Measurements from ENCODE around the gene ETV1.

ETV1 gene

DNA sequence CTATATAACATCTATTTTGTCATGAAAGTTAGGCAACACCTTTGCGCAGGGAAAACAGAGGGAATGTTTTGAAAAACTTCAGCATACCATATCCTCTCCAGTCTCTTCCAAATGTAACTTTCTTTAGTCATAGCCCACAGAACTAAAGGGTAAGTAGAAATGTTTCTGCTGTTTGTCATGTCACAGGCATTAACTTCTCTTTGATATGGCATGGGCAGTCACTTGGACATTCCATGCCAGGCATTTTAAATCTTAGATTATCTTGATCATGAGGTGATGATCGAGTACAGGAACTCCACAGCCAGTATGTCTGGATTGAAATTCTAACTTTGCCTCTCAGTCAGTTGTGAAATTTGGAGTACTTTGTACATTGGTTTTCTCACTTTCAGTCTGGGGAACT is 27.5 kb upstream of the ETV1 start:
- TF ChIP-seq HDGF (IDR thresholded peaks at IDR 0.05; ENCODE audit: borderline replicate concordance) (no peak), FOXK2 (IDR thresholded peaks at IDR 0.05) (no peak), CTBP1 (IDR thresholded peaks at IDR 0.05; ENCODE audit: borderline replicate concordance) (no peak), TARDBP (IDR thresholded peaks at IDR 0.05) (no peak), ARNT (IDR thresholded peaks at IDR 0.05) (no peak), L3MBTL2 (conservative IDR thresholded peaks at IDR 0.05) (no peak), SUZ12 (IDR thresholded peaks at IDR 0.05) (no peak)
- ChIA-PET CTCF (no interaction called here), POLR2A (no interaction called here)
- no peak for DNase-seq (ENCODE audit: extremely low spot score)

DNA sequence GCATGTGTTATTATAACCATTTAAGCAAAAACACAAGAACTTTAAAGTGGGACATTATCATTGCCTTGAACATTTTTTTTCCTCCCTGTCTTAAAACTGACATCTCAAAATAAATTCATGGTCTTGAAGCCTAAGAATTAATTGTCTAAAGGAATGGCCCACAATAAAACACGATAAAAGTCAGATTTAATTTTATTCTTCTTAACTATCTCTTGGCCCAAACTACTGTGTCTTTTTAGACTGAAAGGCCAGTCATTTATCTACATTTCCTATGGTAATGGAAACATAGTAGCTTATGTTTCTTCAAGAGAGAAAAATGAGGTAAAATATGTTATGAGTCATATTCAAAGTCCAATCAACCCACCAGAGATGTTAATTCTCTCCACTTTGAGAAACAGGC is 24.4 kb upstream of the ETV1 start:
- POLR2A ChIA-PET: no interaction called here
- no peak for TF ChIP-seq TARDBP (IDR thresholded peaks at IDR 0.05)
- DNase-seq (ENCODE audit: extremely low spot score): no peak

DNA sequence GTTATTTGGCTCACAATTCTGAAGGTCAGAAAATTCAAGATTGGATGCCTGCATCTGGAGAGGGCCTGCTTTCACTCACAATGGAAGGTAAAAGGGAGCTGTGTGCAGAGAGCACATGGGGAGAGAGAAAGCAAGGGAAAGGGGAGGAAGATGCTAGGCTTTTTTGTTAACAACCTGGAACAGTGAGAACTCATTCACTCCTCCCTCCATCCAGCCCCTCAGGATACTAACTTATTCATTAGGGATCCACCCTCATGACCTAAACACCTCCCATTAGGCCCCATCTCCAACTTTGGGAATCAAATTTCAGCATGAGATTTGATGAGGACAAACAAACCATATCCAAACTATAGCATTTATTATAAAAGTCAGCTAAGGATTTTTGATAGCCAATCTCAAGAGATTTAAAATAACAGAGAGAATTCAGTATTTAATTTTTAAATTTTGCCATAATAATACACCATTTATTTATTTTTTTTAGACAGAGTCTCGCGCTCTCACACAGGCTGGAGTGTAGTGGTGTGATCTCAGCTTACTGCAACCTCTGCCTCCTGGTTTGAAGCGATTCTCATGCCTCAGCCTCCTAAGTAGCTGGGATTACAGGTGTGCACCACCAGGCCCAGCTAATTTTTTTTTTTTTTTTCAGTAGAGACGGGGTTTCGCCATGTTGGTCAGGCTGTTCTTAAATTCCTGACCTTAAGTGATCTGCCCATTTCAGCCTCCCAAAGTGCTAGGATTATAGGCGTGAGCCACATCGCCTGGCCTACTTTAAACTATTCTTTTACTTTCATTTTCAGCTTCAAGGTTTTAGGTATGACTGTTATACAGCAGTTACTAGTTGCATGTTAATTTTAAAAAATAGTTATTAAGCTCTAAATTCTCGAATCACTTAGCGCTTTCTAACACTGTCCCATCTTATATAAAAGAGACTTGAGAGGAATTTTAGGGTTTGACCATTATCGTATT is 20.3 kb upstream of the ETV1 start:
- TF ChIP-seq FOXM1 (IDR thresholded peaks at IDR 0.05; ENCODE audit: borderline replicate concordance): no peak
- no peak for TF ChIP-seq FOXK2 (IDR thresholded peaks at IDR 0.05)
- TF ChIP-seq NFRKB (IDR thresholded peaks at IDR 0.05): no peak
- no peak for TF ChIP-seq ELF4 (IDR thresholded peaks at IDR 0.05)
- no peak for TF ChIP-seq LEF1 (IDR thresholded peaks at IDR 0.05; ENCODE audit: borderline replicate concordance)
- TF ChIP-seq ZNF384 (IDR thresholded peaks at IDR 0.05): no peak
- ChIA-PET CTCF (interaction anchor here (1.0 kb wide), 1 partner anchor 20 kb away, joined by 3 read pairs; no protein-coding TSS in a partner anchor), POLR2A (interaction anchor here (1.3 kb wide), 1 partner anchor 10 kb away, joined by 3 read pairs; no protein-coding TSS in a partner anchor)
- DNase-seq (ENCODE audit: extremely low spot score): no peak

More for the DNA sequence above, 24.4 kb upstream of the ETV1 start:
- CTCF ChIA-PET: no interaction called here

DNA sequence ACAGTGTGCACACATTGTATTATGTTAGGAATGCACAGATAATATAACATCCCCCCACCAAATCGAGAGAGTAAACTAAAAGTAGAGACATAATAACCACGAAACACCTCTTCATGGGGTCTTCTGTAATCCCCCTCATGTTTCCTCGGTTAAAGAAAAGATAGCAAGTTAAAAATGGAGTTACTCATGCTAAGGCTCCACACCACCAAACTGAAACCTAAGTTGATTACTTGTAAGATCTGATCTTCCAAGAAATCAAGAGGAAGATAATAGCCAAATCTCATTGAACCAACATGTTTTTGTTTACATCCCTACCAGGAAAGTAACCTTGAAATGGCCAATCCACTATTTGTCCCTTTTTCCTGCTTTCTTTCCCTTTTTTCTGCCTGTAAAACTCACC is 11.7 kb upstream of the ETV1 start:
- ChIA-PET CTCF (no interaction called here), POLR2A (no interaction called here)
- no peak for DNase-seq (ENCODE audit: extremely low spot score)
- TF ChIP-seq FOXK2 (IDR thresholded peaks at IDR 0.05) (no peak), L3MBTL2 (conservative IDR thresholded peaks at IDR 0.05) (no peak), LEF1 (IDR thresholded peaks at IDR 0.05; ENCODE audit: borderline replicate concordance) (no peak), BHLHE40 (IDR thresholded peaks at IDR 0.05; ENCODE audit: borderline replicate concordance) (no peak)

DNA sequence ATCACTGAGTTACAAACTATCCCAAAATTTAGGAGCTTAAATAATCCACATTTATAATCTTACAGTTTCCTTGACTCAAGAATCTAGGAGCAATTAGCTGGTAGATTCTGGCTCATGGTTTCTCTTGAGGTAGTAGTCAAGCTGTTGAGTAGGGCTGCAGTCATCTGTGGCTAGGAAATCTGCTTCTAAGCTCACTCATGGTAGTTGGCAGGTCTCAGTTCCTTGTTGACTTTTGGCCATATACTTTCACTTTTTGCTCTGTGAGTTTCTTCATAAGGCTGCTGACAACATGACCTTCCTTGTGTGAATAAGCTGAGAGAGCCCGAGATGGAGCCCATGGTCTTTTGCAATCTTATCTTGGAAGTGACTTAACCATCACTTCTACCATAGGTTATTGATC is 10.8 kb upstream of the ETV1 start:
- DNase-seq (ENCODE audit: extremely low spot score): no peak
- ChIA-PET POLR2A (interaction anchor here (1.6 kb wide), 1 partner anchor 10 kb away, joined by 3 read pairs; the partner anchor contains the start of gene ETV1), CTCF (no interaction called here)
- TF ChIP-seq TARDBP (IDR thresholded peaks at IDR 0.05) (no peak), FOXK2 (IDR thresholded peaks at IDR 0.05) (no peak), HDGF (IDR thresholded peaks at IDR 0.05; ENCODE audit: borderline replicate concordance) (no peak), SP1 (IDR thresholded peaks at IDR 0.05) (no peak), CTBP1 (IDR thresholded peaks at IDR 0.05; ENCODE audit: borderline replicate concordance) (no peak), ARNT (IDR thresholded peaks at IDR 0.05) (no peak)

DNA sequence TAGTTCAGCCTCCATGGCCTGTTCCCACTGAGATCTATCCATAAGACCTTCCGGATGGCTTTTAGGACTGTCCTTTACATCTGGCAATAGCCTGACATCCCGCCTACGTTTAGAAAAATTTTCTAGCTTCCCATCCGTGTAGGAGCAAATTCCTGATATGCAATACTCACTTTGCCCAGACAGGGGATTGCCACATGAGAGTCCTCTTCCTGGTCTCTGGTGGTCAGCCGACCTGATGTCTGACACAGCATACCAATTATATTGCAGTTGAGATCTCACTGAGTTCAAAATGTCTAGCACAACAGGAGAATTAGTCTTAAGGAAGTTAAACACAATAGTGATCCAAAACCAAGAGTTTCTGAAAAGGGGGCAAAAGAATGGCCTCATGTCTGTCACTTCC is 9.4 kb upstream of the ETV1 start:
- CTCF ChIA-PET: interaction anchor here (1.2 kb wide), 1 partner anchor 10 kb away, joined by 8 read pairs; the partner anchor contains the start of gene ETV1
- TF ChIP-seq LEF1 (IDR thresholded peaks at IDR 0.05; ENCODE audit: borderline replicate concordance) (no peak), BHLHE40 (IDR thresholded peaks at IDR 0.05; ENCODE audit: borderline replicate concordance) (no peak), ZNF384 (IDR thresholded peaks at IDR 0.05) (no peak), FOXM1 (IDR thresholded peaks at IDR 0.05; ENCODE audit: borderline replicate concordance) (no peak), SP1 (IDR thresholded peaks at IDR 0.05) (no peak), L3MBTL2 (conservative IDR thresholded peaks at IDR 0.05) (no peak), ELF4 (IDR thresholded peaks at IDR 0.05) (no peak), HDGF (IDR thresholded peaks at IDR 0.05; ENCODE audit: borderline replicate concordance) (no peak), TARDBP (IDR thresholded peaks at IDR 0.05) (no peak), NFRKB (IDR thresholded peaks at IDR 0.05) (no peak), FOXK2 (IDR thresholded peaks at IDR 0.05) (no peak), SUZ12 (IDR thresholded peaks at IDR 0.05) (no peak)
- TF ChIP-seq, protein P1, sequence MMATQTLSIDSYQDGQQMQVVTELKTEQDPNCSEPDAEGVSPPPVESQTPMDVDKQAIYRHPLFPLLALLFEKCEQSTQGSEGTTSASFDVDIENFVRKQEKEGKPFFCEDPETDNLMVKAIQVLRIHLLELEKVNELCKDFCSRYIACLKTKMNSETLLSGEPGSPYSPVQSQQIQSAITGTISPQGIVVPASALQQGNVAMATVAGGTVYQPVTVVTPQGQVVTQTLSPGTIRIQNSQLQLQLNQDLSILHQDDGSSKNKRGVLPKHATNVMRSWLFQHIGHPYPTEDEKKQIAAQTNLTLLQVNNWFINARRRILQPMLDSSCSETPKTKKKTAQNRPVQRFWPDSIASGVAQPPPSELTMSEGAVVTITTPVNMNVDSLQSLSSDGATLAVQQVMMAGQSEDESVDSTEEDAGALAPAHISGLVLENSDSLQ (IDR thresholded peaks at IDR 0.05): no peak
- POLR2A ChIA-PET: no interaction called here
- DNase-seq (ENCODE audit: extremely low spot score): no peak

DNA sequence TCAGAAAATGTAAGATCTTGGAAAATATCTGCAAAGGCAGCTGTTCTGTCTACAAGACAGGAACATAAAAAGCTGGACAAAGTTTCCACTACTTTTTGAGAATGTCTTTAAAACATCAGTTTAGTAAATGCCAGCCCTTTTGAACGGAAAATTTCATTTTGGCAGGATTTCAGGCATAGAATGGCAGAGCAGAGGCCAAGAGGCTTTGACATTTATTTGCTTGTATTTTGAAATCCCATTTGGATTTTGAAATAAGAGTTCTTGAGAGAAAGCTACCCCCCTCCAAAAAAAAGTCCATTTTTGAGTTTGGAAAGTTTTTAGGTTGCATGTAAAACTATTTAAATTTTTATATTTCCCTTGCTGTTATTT is 3.1 kb upstream of the ETV1 start:
- TF ChIP-seq FOXM1 (IDR thresholded peaks at IDR 0.05; ENCODE audit: borderline replicate concordance) (no peak), ZNF384 (IDR thresholded peaks at IDR 0.05) (no peak), LEF1 (IDR thresholded peaks at IDR 0.05; ENCODE audit: borderline replicate concordance) (no peak)
- CTCF ChIA-PET: no interaction called here
- no peak for DNase-seq (ENCODE audit: extremely low spot score)
- POLR2A ChIA-PET: no interaction called here

DNA sequence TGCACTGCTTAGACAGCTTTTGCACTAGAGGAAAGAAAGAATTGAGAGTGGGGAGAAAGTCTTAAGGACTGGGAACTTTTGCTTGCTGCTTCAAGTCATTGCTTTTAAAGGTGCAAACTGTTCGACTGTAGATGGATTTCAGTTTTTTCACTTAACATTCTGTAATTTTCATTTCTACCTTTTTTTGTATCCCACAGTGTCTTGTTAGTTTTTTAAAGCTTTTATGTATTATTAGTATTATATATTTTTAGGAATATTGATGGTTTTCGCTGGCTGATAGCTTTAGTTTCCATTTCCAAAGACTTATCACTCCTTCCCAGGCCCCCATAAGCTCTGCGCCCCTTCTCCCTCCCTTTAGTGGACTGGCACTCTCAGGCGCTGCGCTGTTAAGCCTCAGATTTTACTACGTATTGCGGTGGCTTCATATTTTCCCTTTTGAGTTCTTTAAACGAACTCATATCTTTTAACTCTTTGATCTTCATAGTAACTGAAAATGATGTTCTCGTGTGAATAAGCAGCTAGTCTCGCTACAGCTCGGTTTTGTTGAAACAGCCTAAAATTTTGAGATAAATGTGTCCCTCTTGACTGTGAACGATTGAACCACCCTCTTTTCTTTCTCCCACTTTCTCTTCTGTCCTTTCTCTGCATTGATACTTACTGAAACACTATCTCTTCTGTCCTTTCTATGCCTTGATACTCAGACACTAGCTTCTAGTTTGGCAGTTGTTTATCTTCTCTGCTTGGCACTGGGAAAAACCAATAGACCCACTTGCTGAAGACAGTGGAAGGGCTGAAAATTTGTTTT is 2.5 kb upstream of the ETV1 start:
- DNase-seq (ENCODE audit: extremely low spot score): no peak
- TF ChIP-seq ZNF384 (IDR thresholded peaks at IDR 0.05) (no peak), FOXA1 (IDR thresholded peaks at IDR 0.05) (no peak), HDGF (IDR thresholded peaks at IDR 0.05; ENCODE audit: borderline replicate concordance) (no peak), LEF1 (IDR thresholded peaks at IDR 0.05; ENCODE audit: borderline replicate concordance) (no peak), CTBP1 (IDR thresholded peaks at IDR 0.05; ENCODE audit: borderline replicate concordance) (no peak), FOXM1 (IDR thresholded peaks at IDR 0.05; ENCODE audit: borderline replicate concordance) (no peak), SUZ12 (IDR thresholded peaks at IDR 0.05) (no peak), NFRKB (IDR thresholded peaks at IDR 0.05) (no peak), ARNT (IDR thresholded peaks at IDR 0.05) (no peak), ELF4 (IDR thresholded peaks at IDR 0.05) (no peak), TARDBP (IDR thresholded peaks at IDR 0.05) (no peak), FOXK2 (IDR thresholded peaks at IDR 0.05) (no peak), BHLHE40 (IDR thresholded peaks at IDR 0.05; ENCODE audit: borderline replicate concordance) (no peak), SP1 (IDR thresholded peaks at IDR 0.05) (no peak)
- TF ChIP-seq, protein P1 (IDR thresholded peaks at IDR 0.05): no peak
- ChIA-PET CTCF (no interaction called here), POLR2A (interaction anchor here (1.6 kb wide), 1 partner anchor 72 kb away, joined by 4 read pairs; no protein-coding TSS in a partner anchor)
